GM13977 (cell line): Measurements from ENCODE around the gene PRSS12.
"Not testable (repeated sequence)": the region's sequence is repeated elsewhere in the genome, so short reads cannot be mapped to it uniquely, and the experiment has no call there.

ENCODE experiments used
- DNase-seq: peaks from one replicate; pipeline ENCODE4 v3.0.0; 2012; ENCODE audit warnings: low spot score
- in situ Hi-C: fragments of 300-500 bp; cut with MboI; formaldehyde crosslinking; loops from one replicate; pipeline ENCODE4 v1.12.0; 2022; ENCODE audit warnings: low sequenced_read_pairs, low pct_unique_long_range_greater_than_20kb, mixed read lengths, inconsistent platforms; ENCODE audit not compliant: unreplicated experiment
- TF ChIP-seq, protein P1 (sequence below): IDR thresholded peaks from 2 replicates; pipeline ENCODE4 v1.5.1; 2012; ENCODE audit warnings: mild to moderate bottlenecking, control low read depth; ENCODE audit not compliant: insufficient read depth; ENCODE audit errors: extremely low read depth, missing control alignments

PRSS12 gene

GRCh38 chr4:118395057-118395644, 42.3 kb upstream of the PRSS12 start:
- in situ Hi-C loops, result no loop called here

GRCh38 chr4:118392509-118392908, 39.7 kb upstream of the PRSS12 start:
- DNase-seq, in situ Hi-C loops: not testable (repeated sequence)

More at GRCh38 chr4:118395057-118395644, 42.3 kb upstream of the PRSS12 start:
- TF ChIP-seq, protein P1, sequence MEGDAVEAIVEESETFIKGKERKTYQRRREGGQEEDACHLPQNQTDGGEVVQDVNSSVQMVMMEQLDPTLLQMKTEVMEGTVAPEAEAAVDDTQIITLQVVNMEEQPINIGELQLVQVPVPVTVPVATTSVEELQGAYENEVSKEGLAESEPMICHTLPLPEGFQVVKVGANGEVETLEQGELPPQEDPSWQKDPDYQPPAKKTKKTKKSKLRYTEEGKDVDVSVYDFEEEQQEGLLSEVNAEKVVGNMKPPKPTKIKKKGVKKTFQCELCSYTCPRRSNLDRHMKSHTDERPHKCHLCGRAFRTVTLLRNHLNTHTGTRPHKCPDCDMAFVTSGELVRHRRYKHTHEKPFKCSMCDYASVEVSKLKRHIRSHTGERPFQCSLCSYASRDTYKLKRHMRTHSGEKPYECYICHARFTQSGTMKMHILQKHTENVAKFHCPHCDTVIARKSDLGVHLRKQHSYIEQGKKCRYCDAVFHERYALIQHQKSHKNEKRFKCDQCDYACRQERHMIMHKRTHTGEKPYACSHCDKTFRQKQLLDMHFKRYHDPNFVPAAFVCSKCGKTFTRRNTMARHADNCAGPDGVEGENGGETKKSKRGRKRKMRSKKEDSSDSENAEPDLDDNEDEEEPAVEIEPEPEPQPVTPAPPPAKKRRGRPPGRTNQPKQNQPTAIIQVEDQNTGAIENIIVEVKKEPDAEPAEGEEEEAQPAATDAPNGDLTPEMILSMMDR, result no peak
- DNase-seq, result no peak

GRCh38 chr4:118390121-118390520, 37.3 kb upstream of the PRSS12 start:
- TF ChIP-seq, protein P1, result no peak
- DNase-seq, result no peak
- in situ Hi-C loops, result no loop called here

DNA sequence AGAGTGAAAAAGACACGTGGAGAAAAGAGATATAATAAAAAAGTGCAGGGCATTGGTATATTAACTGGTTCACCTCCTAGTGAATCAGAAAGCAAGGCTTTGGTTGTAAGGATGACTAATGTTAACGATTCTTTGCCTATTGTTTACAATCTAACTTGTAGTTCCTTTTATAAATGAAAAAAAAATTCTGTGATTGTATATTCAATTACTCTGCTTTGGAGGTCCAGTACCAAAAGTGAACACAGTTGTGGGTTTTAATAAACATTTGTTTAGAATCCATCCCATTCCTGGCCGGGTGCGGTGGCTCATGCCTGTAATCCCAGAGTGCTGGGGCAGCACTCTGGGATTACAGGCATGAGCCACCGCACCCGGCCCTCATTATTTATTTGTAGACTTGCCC, 36.9 kb upstream of the PRSS12 start:
- DNase-seq, result no peak
- TF ChIP-seq, protein P1, result no peak
- in situ Hi-C loops, result no loop called here

GRCh38 chr4:118388606-118389005, 35.8 kb upstream of the PRSS12 start:
- TF ChIP-seq, protein P1, result no peak
- DNase-seq, result no peak
- in situ Hi-C loops, result no loop called here

- no peak for DNase-seq
- TF ChIP-seq, protein P1, result no peak
- in situ Hi-C loops, result no loop called here
Observed at GRCh38 chr4:118381902-118382301, 29.1 kb upstream of the PRSS12 start.

GRCh38 chr4:118373614-118374255, 20.9 kb upstream of the PRSS12 start:
- no peak for DNase-seq
- TF ChIP-seq, protein P1, result no peak
- in situ Hi-C loops, result no loop called here
